ENCODE measurements around the gene PFKL. TPM values are rescaled to one million over a fixed set of nuclear protein-coding genes. Genes with fewer than 3 reads are reported as not detected.

The PFKL gene
- polyA plus RNA-seq, 1 donor (not counting 4 experiments of a cell fraction or from before 2014, with no cell fraction given), result 46.6 TPM

DNA sequence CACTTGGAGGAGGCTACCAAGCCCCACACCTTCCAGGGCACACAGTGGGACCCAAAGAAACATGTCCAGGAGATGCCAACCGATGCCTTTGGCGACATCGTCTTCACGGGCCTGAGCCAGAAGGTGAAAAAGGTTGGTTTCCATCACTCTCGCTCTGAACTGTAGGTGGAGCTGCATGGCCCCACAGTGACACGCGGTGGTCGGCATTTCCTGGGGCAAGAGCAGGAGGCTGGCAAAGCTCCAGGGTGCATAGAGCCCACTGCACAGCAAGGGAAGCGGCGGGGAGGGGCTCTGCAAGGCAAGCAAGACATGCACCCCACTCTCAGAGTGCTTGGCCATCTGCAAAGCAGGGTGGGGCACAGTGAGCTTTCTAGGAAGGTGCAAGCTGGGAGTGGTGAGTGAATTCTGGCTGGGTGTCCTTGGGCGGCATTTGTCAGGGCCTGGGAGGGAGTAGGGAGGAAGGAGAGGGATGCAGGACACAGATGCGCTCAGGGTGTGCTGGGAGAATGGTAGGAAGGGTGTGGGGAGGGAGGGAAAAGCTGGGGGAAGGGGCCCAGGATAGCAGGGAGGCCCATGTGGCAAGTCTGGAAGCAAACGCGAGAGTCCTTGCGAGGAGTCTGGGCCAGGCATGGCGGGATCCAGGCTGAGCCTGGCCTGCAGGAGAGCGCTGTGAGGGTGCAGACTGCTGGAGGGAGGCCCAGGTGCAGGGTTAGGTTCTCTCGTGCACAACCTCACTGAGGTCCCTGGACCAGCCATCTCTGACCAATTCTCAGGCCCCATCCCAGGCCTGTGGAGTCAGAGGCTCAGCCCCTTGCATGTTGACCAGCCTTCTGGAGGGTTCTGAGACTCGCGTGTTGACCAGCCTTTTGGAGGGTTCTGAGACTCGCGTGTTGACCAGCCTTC, 64.5 kb downstream of the PFKL start:
- H3K27ac ChIP-seq (ENCODE audit: control insufficient read depth, insufficient read depth, low read length), result no peak overlapping the region
- FAIRE-seq, result no peak
- dilution Hi-C loops (cut with MboI; ENCODE audit: extremely low pct_ligation_motif_present, low sequenced_read_pairs), result no loop called here

DNA sequence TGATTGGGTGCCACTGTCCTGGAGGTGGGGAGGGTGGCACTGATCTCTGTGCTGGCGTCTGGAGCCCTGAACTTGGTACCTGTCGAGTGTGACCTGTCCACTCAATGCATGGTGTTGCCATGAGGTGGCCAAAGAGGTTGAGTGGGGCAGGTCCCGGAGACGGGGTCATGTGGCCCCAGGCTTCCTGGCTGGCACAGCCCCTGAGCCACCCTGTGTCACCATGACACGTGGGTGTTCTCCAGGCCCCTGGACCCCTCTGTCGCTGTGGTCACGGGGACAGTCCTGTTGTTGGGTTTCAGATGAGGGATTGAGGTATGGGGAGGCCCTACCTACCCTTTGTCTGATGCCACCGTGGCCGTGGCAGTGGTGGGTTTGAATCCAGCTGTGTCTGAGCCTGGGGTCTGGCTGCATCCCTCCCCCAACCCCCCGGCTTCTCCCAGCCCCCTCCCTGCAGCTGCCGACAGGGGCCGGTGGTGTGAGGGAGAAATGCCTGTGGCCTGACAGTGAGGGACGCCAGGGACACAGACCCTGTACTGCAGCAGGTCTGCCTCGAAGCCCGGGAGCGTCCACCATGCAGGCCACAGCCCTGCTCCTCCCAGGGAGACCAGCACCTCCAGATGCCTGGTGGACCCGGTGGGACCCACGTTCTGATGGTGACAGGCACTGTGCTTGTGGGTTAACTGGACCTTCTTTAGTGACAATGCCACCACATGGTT, 65.6 kb downstream of the PFKL start:
- H3K9me3 ChIP-seq (ENCODE audit: control insufficient read depth, low read depth, low read length), result no peaks in the 10 kb centered on the region
- no peak overlapping the region for H3K4me3 ChIP-seq (ENCODE audit: control insufficient read depth in 2 of 3, extremely low read depth in 1 of 3, insufficient read depth in 2 of 3, low read depth in 1 of 3, low read length in 3 of 3)
- H4K20me1 ChIP-seq (ENCODE audit: control insufficient read depth, extremely low read depth, insufficient read depth, low read length), result no peaks in the 10 kb centered on the region
- FAIRE-seq (no peak), DNase-seq (ENCODE audit: low read depth, low spot score) (no peak)
- no peak for TF ChIP-seq EZH2 (IDR thresholded peaks at IDR 0.05; ENCODE audit: low read length)
- TF ChIP-seq, protein P1, sequence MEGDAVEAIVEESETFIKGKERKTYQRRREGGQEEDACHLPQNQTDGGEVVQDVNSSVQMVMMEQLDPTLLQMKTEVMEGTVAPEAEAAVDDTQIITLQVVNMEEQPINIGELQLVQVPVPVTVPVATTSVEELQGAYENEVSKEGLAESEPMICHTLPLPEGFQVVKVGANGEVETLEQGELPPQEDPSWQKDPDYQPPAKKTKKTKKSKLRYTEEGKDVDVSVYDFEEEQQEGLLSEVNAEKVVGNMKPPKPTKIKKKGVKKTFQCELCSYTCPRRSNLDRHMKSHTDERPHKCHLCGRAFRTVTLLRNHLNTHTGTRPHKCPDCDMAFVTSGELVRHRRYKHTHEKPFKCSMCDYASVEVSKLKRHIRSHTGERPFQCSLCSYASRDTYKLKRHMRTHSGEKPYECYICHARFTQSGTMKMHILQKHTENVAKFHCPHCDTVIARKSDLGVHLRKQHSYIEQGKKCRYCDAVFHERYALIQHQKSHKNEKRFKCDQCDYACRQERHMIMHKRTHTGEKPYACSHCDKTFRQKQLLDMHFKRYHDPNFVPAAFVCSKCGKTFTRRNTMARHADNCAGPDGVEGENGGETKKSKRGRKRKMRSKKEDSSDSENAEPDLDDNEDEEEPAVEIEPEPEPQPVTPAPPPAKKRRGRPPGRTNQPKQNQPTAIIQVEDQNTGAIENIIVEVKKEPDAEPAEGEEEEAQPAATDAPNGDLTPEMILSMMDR (optimal IDR thresholded peaks at IDR 0.05 in 1 of 3, IDR thresholded peaks at IDR 0.05 in 1 of 3, conservative IDR thresholded peaks at IDR 0.05 in 1 of 3; ENCODE audit: extremely low read depth in 1 of 3, insufficient read depth in 2 of 3, low read length in 3 of 3), result no peak
- H3K27ac ChIP-seq (ENCODE audit: control insufficient read depth, insufficient read depth, low read length), result no peak overlapping the region
- no peak overlapping the region for H2AFZ ChIP-seq (ENCODE audit: control insufficient read depth, low read length)
- no peaks in the 10 kb centered on the region for H3K79me2 ChIP-seq (ENCODE audit: control insufficient read depth, insufficient read depth, low read length)
- H3K4me2 ChIP-seq (ENCODE audit: control insufficient read depth, extremely low read depth, insufficient read depth, low read depth, low read length), result no peak overlapping the region
- H3K9me1 ChIP-seq (ENCODE audit: control insufficient read depth, extremely low read depth, insufficient read depth, low read length), result no peaks in the 10 kb centered on the region
- no peaks in the 10 kb centered on the region for H3K4me1 ChIP-seq (ENCODE audit: control insufficient read depth, extremely low read depth, insufficient read depth, low read length)
- H3K36me3 ChIP-seq (ENCODE audit: control insufficient read depth in 2 of 2, extremely low read depth in 1 of 2, insufficient read depth in 2 of 2, low read length in 2 of 2), result no peaks in the 10 kb centered on the region
- H3K9ac ChIP-seq (ENCODE audit: control insufficient read depth, extremely low read depth, insufficient read depth, low read length), result no peak overlapping the region
- H3K27me3 ChIP-seq (ENCODE audit: control insufficient read depth, extremely low read depth, insufficient read depth, low read length), result peaks cover 13% of the 10 kb centered on the region
- dilution Hi-C loops (cut with MboI; ENCODE audit: extremely low pct_ligation_motif_present, low sequenced_read_pairs), result no loop called here

More for the DNA sequence above, 64.5 kb downstream of the PFKL start:
- Histone ChIP-seq H2AFZ (ENCODE audit: control insufficient read depth, low read length) (no peak overlapping the region), H3K4me1 (ENCODE audit: control insufficient read depth, extremely low read depth, insufficient read depth, low read length) (no peaks in the 10 kb centered on the region), H3K9ac (ENCODE audit: control insufficient read depth, extremely low read depth, insufficient read depth, low read length) (no peak overlapping the region), H3K27me3 (ENCODE audit: control insufficient read depth, extremely low read depth, insufficient read depth, low read length) (peaks cover 7% of the 10 kb centered on the region), H3K36me3 (ENCODE audit: control insufficient read depth in 2 of 2, extremely low read depth in 1 of 2, insufficient read depth in 2 of 2, low read length in 2 of 2) (no peaks in the 10 kb centered on the region), H3K4me2 (ENCODE audit: control insufficient read depth, extremely low read depth, insufficient read depth, low read depth, low read length) (no peak overlapping the region), H3K9me1 (ENCODE audit: control insufficient read depth, extremely low read depth, insufficient read depth, low read length) (no peaks in the 10 kb centered on the region), H3K79me2 (ENCODE audit: control insufficient read depth, insufficient read depth, low read length) (no peaks in the 10 kb centered on the region), H3K9me3 (ENCODE audit: control insufficient read depth, low read depth, low read length) (no peaks in the 10 kb centered on the region), H4K20me1 (ENCODE audit: control insufficient read depth, extremely low read depth, insufficient read depth, low read length) (no peaks in the 10 kb centered on the region), H3K4me3 (ENCODE audit: control insufficient read depth in 2 of 3, extremely low read depth in 1 of 3, insufficient read depth in 2 of 3, low read depth in 1 of 3, low read length in 3 of 3) (no peak overlapping the region)
- no peak for DNase-seq (ENCODE audit: low read depth, low spot score)
- no peak for TF ChIP-seq EZH2 (IDR thresholded peaks at IDR 0.05; ENCODE audit: low read length)

Measured in keratinocyte (primary cell).